ENCODE results near the gene WAPL.

- TF ChIP-seq BCL3 (IDR thresholded peaks at IDR 0.05) (no peak), CHD2 (IDR thresholded peaks at IDR 0.05; ENCODE audit: low read length, partially characterized antibody) (no peak), POLR2A (IDR thresholded peaks at IDR 0.05; ENCODE audit: low read length) (no peak), TP53 (CRISPR knock-in tag; IDR thresholded peaks at IDR 0.05) (no peak), CTCF (IDR thresholded peaks at IDR 0.05) (no peak), RAD21 (conservative IDR thresholded peaks at IDR 0.05 in 1 of 2, IDR thresholded peaks at IDR 0.05 in 1 of 2) (no peak)
- TF ChIP-seq, protein P1, sequence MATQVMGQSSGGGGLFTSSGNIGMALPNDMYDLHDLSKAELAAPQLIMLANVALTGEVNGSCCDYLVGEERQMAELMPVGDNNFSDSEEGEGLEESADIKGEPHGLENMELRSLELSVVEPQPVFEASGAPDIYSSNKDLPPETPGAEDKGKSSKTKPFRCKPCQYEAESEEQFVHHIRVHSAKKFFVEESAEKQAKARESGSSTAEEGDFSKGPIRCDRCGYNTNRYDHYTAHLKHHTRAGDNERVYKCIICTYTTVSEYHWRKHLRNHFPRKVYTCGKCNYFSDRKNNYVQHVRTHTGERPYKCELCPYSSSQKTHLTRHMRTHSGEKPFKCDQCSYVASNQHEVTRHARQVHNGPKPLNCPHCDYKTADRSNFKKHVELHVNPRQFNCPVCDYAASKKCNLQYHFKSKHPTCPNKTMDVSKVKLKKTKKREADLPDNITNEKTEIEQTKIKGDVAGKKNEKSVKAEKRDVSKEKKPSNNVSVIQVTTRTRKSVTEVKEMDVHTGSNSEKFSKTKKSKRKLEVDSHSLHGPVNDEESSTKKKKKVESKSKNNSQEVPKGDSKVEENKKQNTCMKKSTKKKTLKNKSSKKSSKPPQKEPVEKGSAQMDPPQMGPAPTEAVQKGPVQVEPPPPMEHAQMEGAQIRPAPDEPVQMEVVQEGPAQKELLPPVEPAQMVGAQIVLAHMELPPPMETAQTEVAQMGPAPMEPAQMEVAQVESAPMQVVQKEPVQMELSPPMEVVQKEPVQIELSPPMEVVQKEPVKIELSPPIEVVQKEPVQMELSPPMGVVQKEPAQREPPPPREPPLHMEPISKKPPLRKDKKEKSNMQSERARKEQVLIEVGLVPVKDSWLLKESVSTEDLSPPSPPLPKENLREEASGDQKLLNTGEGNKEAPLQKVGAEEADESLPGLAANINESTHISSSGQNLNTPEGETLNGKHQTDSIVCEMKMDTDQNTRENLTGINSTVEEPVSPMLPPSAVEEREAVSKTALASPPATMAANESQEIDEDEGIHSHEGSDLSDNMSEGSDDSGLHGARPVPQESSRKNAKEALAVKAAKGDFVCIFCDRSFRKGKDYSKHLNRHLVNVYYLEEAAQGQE (IDR thresholded peaks at IDR 0.05): no peak
Observed at GRCh38 chr10:86390337-86391120, 131.1 kb downstream of the WAPL start.

All from A549 (cell line).